ENCODE results near the gene NPM3. TPM values are rescaled to one million over a fixed set of nuclear protein-coding genes. Genes with fewer than 3 reads are reported as not detected.
A peak's percentile ranks its signal among the peaks of the same experiment; 100 is the strongest.

NPM3 gene
- total RNA-seq, 6 experiments from 2014 or later: 51.8 to 64.6 (median 54.8) TPM

GRCh38 chr10:101818872-101819633 lies 35.8 kb upstream of the NPM3 start:
- TF ChIP-seq CTCF (IDR thresholded peaks at IDR 0.05): no peak
- no peak for DNase-seq
- H3K27ac Mint-ChIP-seq: peak overlapping the region; percentile 95
- peaks cover 26% of the 10 kb centered on the region for H3K4me1 Mint-ChIP-seq (ENCODE audit: low read depth)
- no peaks in the 10 kb centered on the region for H3K9me3 Mint-ChIP-seq
- H3K4me3 Mint-ChIP-seq: peak overlapping the region; percentile 93
- peaks cover 4% of the 10 kb centered on the region for H3K27me3 Mint-ChIP-seq (ENCODE audit: insufficient read depth)
- peaks cover 33% of the 10 kb centered on the region for H3K36me3 Mint-ChIP-seq (ENCODE audit: low read depth)

GRCh38 chr10:101818119-101818871 lies 35.0 kb upstream of the NPM3 start, which contains the start of gene OGA:
Gene OGA (minus strand): TSS chr10:101818444. CDS start chr10:101818022, 422 bp downstream.
- no peaks in the 10 kb centered on the region for H3K9me3 Mint-ChIP-seq
- peak; percentile 100 for DNase-seq
- H3K4me3 Mint-ChIP-seq: peak within 1 kb of the TSS; percentile 93
- H3K36me3 Mint-ChIP-seq (ENCODE audit: low read depth): peaks cover 37% of the 10 kb centered on the region
- no peak for TF ChIP-seq CTCF (IDR thresholded peaks at IDR 0.05)
- peaks cover 33% of the 10 kb centered on the region for H3K4me1 Mint-ChIP-seq (ENCODE audit: low read depth)
- H3K27ac Mint-ChIP-seq: peak within 1 kb of the TSS; percentile 95
- H3K27me3 Mint-ChIP-seq (ENCODE audit: insufficient read depth): peaks cover 4% of the 10 kb centered on the region

- H3K4me3 Mint-ChIP-seq: peak overlapping the region; percentile 93
- H3K27me3 Mint-ChIP-seq (ENCODE audit: insufficient read depth): peaks cover 4% of the 10 kb centered on the region
- no peak for TF ChIP-seq CTCF (IDR thresholded peaks at IDR 0.05)
- H3K9me3 Mint-ChIP-seq: no peaks in the 10 kb centered on the region
- peak; percentile 88 for DNase-seq
- peaks cover 45% of the 10 kb centered on the region for H3K36me3 Mint-ChIP-seq (ENCODE audit: low read depth)
- H3K4me1 Mint-ChIP-seq (ENCODE audit: low read depth): peaks cover 41% of the 10 kb centered on the region
- peak overlapping the region; percentile 95 for H3K27ac Mint-ChIP-seq
Measured at GRCh38 chr10:101817337-101818118, 34.3 kb upstream of the NPM3 start.

- no peaks in the 10 kb centered on the region for H3K9me3 Mint-ChIP-seq
- H3K4me3 Mint-ChIP-seq: peak overlapping the region; percentile 93
- H3K27me3 Mint-ChIP-seq (ENCODE audit: insufficient read depth): peaks cover 4% of the 10 kb centered on the region
- H3K36me3 Mint-ChIP-seq (ENCODE audit: low read depth): peaks cover 46% of the 10 kb centered on the region
- peaks cover 43% of the 10 kb centered on the region for H3K4me1 Mint-ChIP-seq (ENCODE audit: low read depth)
- no peak for TF ChIP-seq CTCF (IDR thresholded peaks at IDR 0.05)
- no peak for DNase-seq
- H3K27ac Mint-ChIP-seq: peak overlapping the region; percentile 95
Measured at GRCh38 chr10:101816913-101817336, 33.7 kb upstream of the NPM3 start.

GRCh38 chr10:101816376-101816775 lies 33.1 kb upstream of the NPM3 start:
- Mint-ChIP-seq H3K27ac (peak overlapping the region; percentile 95), H3K9me3 (no peaks in the 10 kb centered on the region), H3K27me3 (ENCODE audit: insufficient read depth) (peaks cover 4% of the 10 kb centered on the region), H3K36me3 (ENCODE audit: low read depth) (peaks cover 46% of the 10 kb centered on the region), H3K4me3 (peak overlapping the region; percentile 93), H3K4me1 (ENCODE audit: low read depth) (peaks cover 49% of the 10 kb centered on the region)
- DNase-seq: no peak
- no peak for TF ChIP-seq CTCF (IDR thresholded peaks at IDR 0.05)

Measured in HFFc6 (cell line).